Measurements from ENCODE around the gene GOLGA8J. TPM values are rescaled to one million over a fixed set of nuclear protein-coding genes. Genes with fewer than 3 reads are reported as not detected.

The GOLGA8J gene
- total RNA-seq: not detected in 2 replicates

GRCh38 chr15:30082655-30083054 lies at the start of gene GOLGA8J:
Gene GOLGA8J (plus strand): TSS chr15:30082955. CDS start chr15:30083053, 98 bp downstream.

GRCh38 chr15:30134751-30135150 lies 52.0 kb downstream of the GOLGA8J start, which contains the start of gene GOLGA8T:
Gene GOLGA8T (plus strand): TSS chr15:30135051. CDS start chr15:30135149, 98 bp downstream.

Small RNAs within 50 kb of the gene (small RNA-seq; reads per million reads assigned to genes)
- not detected for gene RF00096
- gene RN7SL673P: not detected

Other genes with a start within 250 kb of the GOLGA8J start
- not detected in 2 replicates for gene GOLGA8T, start 52.1 kb downstream of the GOLGA8J start, total RNA-seq

All from subcutaneous preadipocyte (primary cell).